AG10803 (cell line): Measurements from ENCODE around the gene NLGN4X.

Source experiments
- DNase-seq: peaks from one replicate; pipeline ENCODE4 v3.0.0; 2010; ENCODE audit warnings: low read depth
- H3K4me3 ChIP-seq: 2 replicates; pipeline ENCODE4 v1.5.1; 2011; ENCODE audit warnings: mild to moderate bottlenecking, low read length, control low read depth
- CTCF ChIP-seq: conservative IDR thresholded peaks from 2 replicates; pipeline ENCODE4 v1.5.1; 2011; ENCODE audit warnings: mild to moderate bottlenecking, low read length, control low read depth, inconsistent platforms

The NLGN4X gene

GRCh38 chrX:5857232-5857631, 371.4 kb downstream of the NLGN4X start:
- no peak for DNase-seq
- TF ChIP-seq CTCF: no peak
- no peak overlapping the region for H3K4me3 ChIP-seq

GRCh38 chrX:5852941-5853340, 375.7 kb downstream of the NLGN4X start:
- H3K4me3 ChIP-seq: no peak overlapping the region
- no peak for DNase-seq
- no peak for TF ChIP-seq CTCF

- TF ChIP-seq CTCF: no peak
- no peak overlapping the region for H3K4me3 ChIP-seq
- no peak for DNase-seq
Measured at GRCh38 chrX:5842601-5843000, 386.1 kb downstream of the NLGN4X start.
